ENCODE measurements around the gene TLCD5.

Gene TLCD5

DNA sequence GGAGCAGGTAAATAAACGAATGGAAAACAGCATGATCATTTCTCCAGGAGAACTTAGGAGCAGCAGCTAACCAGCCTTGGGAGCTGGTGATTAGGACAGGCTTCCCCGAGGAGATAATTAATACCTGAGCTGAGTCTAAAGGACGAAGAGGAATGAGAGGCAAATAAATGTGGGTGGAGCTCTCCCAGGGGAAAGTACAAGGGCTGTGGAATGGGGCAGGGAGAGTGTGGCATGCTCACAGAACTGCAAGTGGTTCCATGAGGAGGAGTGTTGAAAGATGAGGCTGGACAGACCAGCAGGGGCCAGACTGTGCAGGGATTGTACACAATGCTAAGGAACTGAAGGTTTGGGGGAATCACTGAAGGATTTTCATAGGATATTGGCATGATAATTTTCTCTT, 14.2 kb upstream of the TLCD5 start:
- DNase-seq, result no peak

DNA sequence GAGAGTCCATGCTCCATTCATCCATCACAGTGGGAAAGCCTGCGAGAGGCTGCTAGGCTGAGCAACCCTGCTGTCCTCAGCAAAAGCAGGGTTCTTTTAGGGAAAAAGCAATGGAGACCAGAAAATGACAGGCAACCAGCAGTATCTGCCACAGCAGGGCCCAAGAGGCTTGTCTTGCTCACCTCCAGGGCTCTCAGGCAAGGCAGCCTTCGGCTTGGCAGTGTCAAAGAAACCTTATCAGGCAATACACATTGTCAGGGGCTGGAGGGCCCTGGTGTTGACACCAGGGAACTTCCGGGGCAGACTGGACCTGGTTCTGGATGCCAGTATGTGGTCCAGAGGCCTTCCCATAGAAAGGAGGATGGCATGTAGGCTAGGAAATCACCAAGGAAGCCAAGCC, 10.2 kb upstream of the TLCD5 start:
- DNase-seq, result no peak

GRCh38 chr11:120316880-120317688, 8.0 kb upstream of the TLCD5 start:
- no peak for DNase-seq

- no peak for DNase-seq
Observed at GRCh38 chr11:120317689-120318480, 7.2 kb upstream of the TLCD5 start.

- no peak for DNase-seq
Observed at GRCh38 chr11:120318906-120319305, 6.2 kb upstream of the TLCD5 start.

- no peak for DNase-seq
Observed at GRCh38 chr11:120326228-120326627, 1.1 kb downstream of the TLCD5 start.

- DNase-seq, result no peak
Observed at GRCh38 chr11:120326845-120327281, 1.8 kb downstream of the TLCD5 start.

DNA sequence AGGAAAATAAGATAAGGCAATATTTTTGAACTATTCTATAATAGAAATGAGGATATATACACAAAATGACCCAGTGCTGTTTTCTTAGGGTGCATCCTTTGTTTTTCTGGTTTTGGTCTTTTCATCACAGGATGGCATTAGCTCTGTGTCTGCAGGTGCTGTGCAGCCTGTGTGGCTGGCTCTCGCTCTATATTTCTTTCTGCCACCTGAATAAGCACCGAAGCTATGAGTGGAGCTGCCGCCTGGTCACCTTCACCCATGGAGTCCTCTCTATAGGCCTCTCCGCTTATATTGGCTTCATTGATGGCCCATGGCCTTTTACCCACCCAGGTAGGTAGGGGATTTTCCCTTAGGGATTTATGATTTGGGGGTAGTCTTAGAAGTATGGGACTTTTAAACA, 2.2 kb downstream of the TLCD5 start:
- DNase-seq, result no peak

DNA sequence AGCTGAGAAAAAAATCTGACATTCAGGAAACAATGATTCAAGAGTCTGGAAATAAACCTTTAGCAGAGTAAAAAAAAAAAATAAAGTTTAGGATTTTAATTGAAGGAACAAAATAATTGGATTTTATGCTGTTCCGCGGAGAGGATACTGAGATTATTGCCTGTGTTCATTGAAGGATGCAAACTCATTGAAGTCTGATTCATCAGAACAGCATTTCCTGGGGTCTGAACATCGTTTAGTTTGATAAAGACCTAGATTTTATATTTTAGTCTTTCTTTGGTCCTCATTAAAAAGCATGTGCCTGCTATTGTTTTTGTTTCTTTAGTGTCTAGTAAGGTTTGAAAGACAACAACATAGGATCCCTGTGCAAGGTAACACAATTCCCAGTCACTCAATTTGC, 4.5 kb downstream of the TLCD5 start:
- no peak for DNase-seq

- DNase-seq, result no peak
Observed at GRCh38 chr11:120330045-120330444, 4.9 kb downstream of the TLCD5 start.

GRCh38 chr11:120331301-120331996, 6.3 kb downstream of the TLCD5 start:
- DNase-seq, result no peak

GRCh38 chr11:120332822-120333716, 8.0 kb downstream of the TLCD5 start:
- no peak for DNase-seq

DNA sequence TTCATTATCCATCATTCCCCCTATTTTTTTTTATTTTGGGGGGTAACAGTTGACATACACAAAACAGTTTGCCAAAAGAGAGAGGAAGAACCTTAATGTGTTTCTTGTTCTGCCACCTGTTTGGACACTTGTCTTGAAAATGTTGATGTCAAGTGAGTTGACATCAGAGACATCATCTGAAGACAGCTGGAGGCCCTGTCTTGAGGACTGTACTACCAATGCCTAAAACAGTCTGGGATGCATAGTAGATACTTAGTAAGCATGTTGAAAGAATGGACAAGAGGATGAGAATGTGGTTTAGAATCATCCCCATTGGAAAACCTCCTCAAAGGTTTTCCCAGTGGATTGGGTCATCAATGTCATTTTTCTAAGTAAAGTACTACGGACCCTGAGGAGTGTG, 8.7 kb downstream of the TLCD5 start:
- no peak for DNase-seq

DNA sequence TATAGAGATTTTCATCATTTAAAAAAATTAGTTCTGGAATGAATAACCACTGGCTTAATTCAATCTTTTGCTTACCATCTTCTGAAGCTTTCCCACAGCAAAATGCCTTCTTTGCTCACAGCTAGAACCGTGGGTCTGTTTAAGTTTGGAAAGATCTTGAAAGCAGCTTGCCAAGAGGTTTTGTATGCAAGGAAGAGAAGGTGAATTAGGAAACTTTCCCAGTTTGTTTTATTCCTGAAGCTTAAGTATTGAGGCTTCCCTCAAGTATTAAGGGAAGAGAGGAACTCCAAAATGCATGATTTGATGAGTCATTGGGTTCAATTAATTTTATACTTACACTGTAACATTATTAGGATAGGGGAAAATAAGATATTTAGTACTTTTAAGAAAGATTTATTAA, 9.2 kb downstream of the TLCD5 start:
- DNase-seq, result no peak

DNA sequence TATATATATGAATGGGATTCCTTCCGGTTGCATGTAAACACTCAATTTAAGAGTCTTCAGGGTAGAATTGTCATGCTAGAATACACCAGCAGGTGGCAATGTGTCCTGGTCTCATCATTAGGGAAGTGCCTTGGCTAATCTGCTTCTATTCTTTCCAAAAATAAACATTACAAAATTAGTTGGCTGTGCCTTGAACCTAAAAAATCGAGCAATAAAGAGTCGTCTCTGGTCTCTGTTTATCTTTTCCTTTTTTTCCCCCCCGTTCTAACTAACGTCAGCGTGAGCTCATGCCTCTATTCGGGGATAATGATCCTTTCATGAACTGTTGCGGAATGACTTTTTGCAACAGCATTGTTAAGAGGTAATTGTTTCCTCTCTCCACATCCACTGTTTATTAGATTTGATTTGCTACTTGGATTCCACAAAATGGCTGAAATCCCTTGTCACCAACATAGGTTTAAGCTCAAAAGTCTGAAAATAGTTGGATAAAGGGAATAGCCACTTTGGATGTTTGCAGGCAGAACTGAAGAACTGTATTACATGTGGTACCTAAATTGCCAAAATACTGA, 9.9 kb downstream of the TLCD5 start:
- DNase-seq, result peak; percentile 48

- DNase-seq, result no peak
Observed at GRCh38 chr11:120335556-120335907, 10.4 kb downstream of the TLCD5 start.

DNA sequence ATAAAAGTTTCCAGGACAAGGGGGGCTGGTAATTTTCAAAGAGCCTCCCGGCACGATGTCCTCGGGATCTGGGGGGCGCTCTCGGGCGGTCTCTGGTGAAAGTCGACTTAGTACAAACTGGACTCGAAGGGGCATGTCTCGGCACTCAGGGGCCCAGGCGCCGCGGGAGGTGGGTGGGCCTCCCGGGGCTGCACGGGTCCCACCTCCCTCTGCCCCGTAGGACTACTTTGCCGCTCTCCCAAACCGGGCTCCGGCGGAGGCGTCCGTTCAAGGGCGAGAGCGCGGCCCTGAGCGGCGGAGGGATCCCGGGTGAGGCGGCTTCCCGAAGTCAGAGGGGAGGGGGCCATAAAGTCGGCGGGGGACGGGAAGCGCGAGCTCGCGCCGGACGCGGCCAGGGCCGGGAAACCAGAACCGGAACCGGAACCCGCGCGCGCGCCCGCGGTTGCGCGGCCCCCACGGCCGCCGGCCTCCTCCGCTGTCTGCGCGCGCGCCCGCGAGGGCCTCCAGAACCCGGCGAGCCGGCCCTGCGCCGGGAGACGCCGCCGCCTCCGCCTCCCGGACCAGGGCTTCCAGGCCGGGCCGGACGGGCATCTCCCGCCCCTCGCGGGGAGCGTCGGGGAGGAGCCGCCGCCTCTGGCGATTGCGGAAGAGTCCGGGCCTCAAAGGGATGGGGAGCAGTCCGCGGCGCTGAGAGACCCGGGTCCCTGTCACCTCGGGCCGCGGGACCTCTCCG, 11.0 kb downstream of the TLCD5 start, which contains the start of gene ARHGEF12:
ARHGEF12 (plus strand) TSS at position 506 of the 733 bp plus-strand sequence. CDS start 831 bp downstream, outside the sequence.
- peak; percentile 51 for DNase-seq

- no peak for DNase-seq
Observed at GRCh38 chr11:120336641-120337354, 11.7 kb downstream of the TLCD5 start.

GRCh38 chr11:120337355-120338106, 12.4 kb downstream of the TLCD5 start:
- DNase-seq, result no peak
